ENCODE measurements around the gene MCC.

MCC gene

GRCh38 chr5:113027431-113027830, 460.8 kb downstream of the MCC start:
- peaks cover 13% of the 10 kb centered on the region; the same call in 1 of the 2 replicates for H3K36me3 ChIP-seq (replicated peaks; ENCODE audit: insufficient read depth, low read length)

GRCh38 chr5:113027015-113027414, 461.2 kb downstream of the MCC start:
- TF ChIP-seq CTCF (IDR thresholded peaks at IDR 0.05; ENCODE audit: low read length) (no peak), EZH2phosphoT487 (IDR thresholded peaks at IDR 0.05; ENCODE audit: low read length) (no peak), EZH2 (optimal IDR thresholded peaks at IDR 0.05; ENCODE audit: low read depth, low read length) (no peak)
- Histone ChIP-seq H3K9me3 (replicated peaks; ENCODE audit: insufficient read depth, low read length) (no peaks in the 10 kb centered on the region), H2AFZ (ENCODE audit: low read length) (no peak overlapping the region), H4K20me1 (ENCODE audit: insufficient read depth, low read length) (no peaks in the 10 kb centered on the region), H3K27ac (ENCODE audit: low read length) (no peak overlapping the region), H3F3A (ENCODE audit: insufficient read depth, low read length) (peaks cover 24% of the 10 kb centered on the region), H3K27me3 (replicated peaks; ENCODE audit: insufficient read depth, low read length) (no peaks in the 10 kb centered on the region), H3K4me2 (ENCODE audit: low read depth, low read length) (no peak overlapping the region), H3K4me3 (ENCODE audit: low read length) (no peak overlapping the region), H3K4me1 (ENCODE audit: low read length) (peaks cover 23% of the 10 kb centered on the region), H3K9ac (ENCODE audit: low read length) (no peak overlapping the region), H3K79me2 (ENCODE audit: low read length) (0 out of 2 replicates have a peak, but pooled peaks cover 10% of the 10 kb centered on the region), H3K36me3 (replicated peaks; ENCODE audit: insufficient read depth, low read length) (peaks cover 13% of the 10 kb centered on the region; the same call in 1 of the 2 replicates), H3K9me2 (replicated peaks; ENCODE audit: insufficient read depth, low read length) (no peaks in the 10 kb centered on the region)
- no peak for DNase-seq

More at GRCh38 chr5:113027431-113027830, 460.8 kb downstream of the MCC start:
- H3K27me3 ChIP-seq (replicated peaks; ENCODE audit: insufficient read depth, low read length): no peaks in the 10 kb centered on the region
- no peak overlapping the region for H3K4me2 ChIP-seq (ENCODE audit: low read depth, low read length)
- DNase-seq: no peak
- no peaks in the 10 kb centered on the region for H3K9me2 ChIP-seq (replicated peaks; ENCODE audit: insufficient read depth, low read length)
- no peak for TF ChIP-seq EZH2 (optimal IDR thresholded peaks at IDR 0.05; ENCODE audit: low read depth, low read length)
- H3K9me3 ChIP-seq (replicated peaks; ENCODE audit: insufficient read depth, low read length): no peaks in the 10 kb centered on the region
- H3K9ac ChIP-seq (ENCODE audit: low read length): no peak overlapping the region
- peaks cover 20% of the 10 kb centered on the region for H3F3A ChIP-seq (ENCODE audit: insufficient read depth, low read length)
- H3K4me1 ChIP-seq (ENCODE audit: low read length): peaks cover 19% of the 10 kb centered on the region
- H2AFZ ChIP-seq (ENCODE audit: low read length): no peak overlapping the region
- no peak overlapping the region for H3K4me3 ChIP-seq (ENCODE audit: low read length)
- 0 out of 2 replicates have a peak, but pooled peaks cover 10% of the 10 kb centered on the region for H3K79me2 ChIP-seq (ENCODE audit: low read length)
- H3K27ac ChIP-seq (ENCODE audit: low read length): no peak overlapping the region
- no peaks in the 10 kb centered on the region for H4K20me1 ChIP-seq (ENCODE audit: insufficient read depth, low read length)

DNA sequence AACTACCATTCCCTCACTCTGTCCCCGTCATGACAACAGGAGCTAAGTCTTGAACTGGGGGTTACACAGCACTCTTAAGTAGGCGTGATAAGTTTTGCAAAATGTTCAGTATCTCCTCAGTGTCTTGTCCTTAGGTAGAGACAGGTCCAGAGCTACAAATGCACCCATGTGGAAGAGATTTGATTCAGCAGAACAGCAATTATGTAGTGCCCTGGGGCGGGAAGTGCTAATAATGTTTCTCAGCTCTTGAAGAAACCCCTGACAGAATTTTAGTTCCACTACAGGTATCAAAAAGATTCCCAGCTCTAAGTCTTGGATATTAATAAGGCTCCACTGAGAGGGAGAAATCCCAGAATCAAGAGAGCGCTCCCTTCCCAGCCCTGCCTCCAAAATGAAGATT, 462.0 kb downstream of the MCC start:
- no peak overlapping the region for H2AFZ ChIP-seq (ENCODE audit: low read length)
- peaks cover 13% of the 10 kb centered on the region; the same call in 1 of the 2 replicates for H3K36me3 ChIP-seq (replicated peaks; ENCODE audit: insufficient read depth, low read length)
- H3K9me3 ChIP-seq (replicated peaks; ENCODE audit: insufficient read depth, low read length): no peaks in the 10 kb centered on the region
- no peaks in the 10 kb centered on the region for H3K27me3 ChIP-seq (replicated peaks; ENCODE audit: insufficient read depth, low read length)
- no peaks in the 10 kb centered on the region for H4K20me1 ChIP-seq (ENCODE audit: insufficient read depth, low read length)
- H3K9me2 ChIP-seq (replicated peaks; ENCODE audit: insufficient read depth, low read length): no peaks in the 10 kb centered on the region
- H3K9ac ChIP-seq (ENCODE audit: low read length): no peak overlapping the region
- H3K4me3 ChIP-seq (ENCODE audit: low read length): no peak overlapping the region
- peaks cover 14% of the 10 kb centered on the region; the same call in 1 of the 2 replicates for H3K79me2 ChIP-seq (ENCODE audit: low read length)
- H3K4me1 ChIP-seq (ENCODE audit: low read length): peaks cover 29% of the 10 kb centered on the region
- no peak overlapping the region for H3K4me2 ChIP-seq (ENCODE audit: low read depth, low read length)
- H3K27ac ChIP-seq (ENCODE audit: low read length): no peak overlapping the region
- peaks cover 29% of the 10 kb centered on the region for H3F3A ChIP-seq (ENCODE audit: insufficient read depth, low read length)
- no peak for DNase-seq
- TF ChIP-seq CTCF (IDR thresholded peaks at IDR 0.05; ENCODE audit: low read length) (no peak), EZH2phosphoT487 (IDR thresholded peaks at IDR 0.05; ENCODE audit: low read length) (no peak), EZH2 (optimal IDR thresholded peaks at IDR 0.05; ENCODE audit: low read depth, low read length) (no peak)

DNA sequence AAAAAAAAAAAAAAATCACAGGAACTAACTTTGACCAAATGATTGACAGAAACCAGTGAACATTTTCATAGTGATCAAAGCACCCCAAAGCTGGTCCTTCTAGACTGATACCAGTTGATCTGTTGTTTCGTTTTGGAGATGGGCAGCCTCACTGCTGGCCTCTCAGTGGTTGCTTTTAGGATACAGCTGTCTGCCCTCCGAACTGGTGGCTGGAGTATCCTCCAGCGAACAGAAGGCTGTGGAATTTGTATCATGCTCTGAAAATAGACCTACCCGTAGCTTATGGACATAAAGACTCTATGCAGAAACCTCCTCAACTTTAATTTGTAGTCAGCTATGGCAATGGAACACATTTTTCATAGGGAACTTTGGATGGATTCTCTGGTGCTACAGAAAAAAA, 462.7 kb downstream of the MCC start:
- peaks cover 18% of the 10 kb centered on the region; the same call in 1 of the 2 replicates for H3K79me2 ChIP-seq (ENCODE audit: low read length)
- H4K20me1 ChIP-seq (ENCODE audit: insufficient read depth, low read length): no peaks in the 10 kb centered on the region
- H3K4me3 ChIP-seq (ENCODE audit: low read length): no peak overlapping the region
- H3K36me3 ChIP-seq (replicated peaks; ENCODE audit: insufficient read depth, low read length): peaks cover 13% of the 10 kb centered on the region; the same call in 1 of the 2 replicates
- TF ChIP-seq EZH2phosphoT487 (IDR thresholded peaks at IDR 0.05; ENCODE audit: low read length): no peak
- no peak for TF ChIP-seq CTCF (IDR thresholded peaks at IDR 0.05; ENCODE audit: low read length)
- TF ChIP-seq EZH2 (optimal IDR thresholded peaks at IDR 0.05; ENCODE audit: low read depth, low read length): no peak
- H3K9me3 ChIP-seq (replicated peaks; ENCODE audit: insufficient read depth, low read length): no peaks in the 10 kb centered on the region
- H3K9me2 ChIP-seq (replicated peaks; ENCODE audit: insufficient read depth, low read length): no peaks in the 10 kb centered on the region
- no peak for DNase-seq
- no peak overlapping the region for H3K9ac ChIP-seq (ENCODE audit: low read length)
- peaks cover 29% of the 10 kb centered on the region for H3F3A ChIP-seq (ENCODE audit: insufficient read depth, low read length)
- H3K4me1 ChIP-seq (ENCODE audit: low read length): peaks cover 29% of the 10 kb centered on the region
- no peak overlapping the region for H3K27ac ChIP-seq (ENCODE audit: low read length)
- no peaks in the 10 kb centered on the region for H3K27me3 ChIP-seq (replicated peaks; ENCODE audit: insufficient read depth, low read length)
- H3K4me2 ChIP-seq (ENCODE audit: low read depth, low read length): no peak overlapping the region
- no peak overlapping the region for H2AFZ ChIP-seq (ENCODE audit: low read length)

All from MM.1S (cell line).